ENCODE data around the gene INSYN1.

INSYN1 gene

DNA sequence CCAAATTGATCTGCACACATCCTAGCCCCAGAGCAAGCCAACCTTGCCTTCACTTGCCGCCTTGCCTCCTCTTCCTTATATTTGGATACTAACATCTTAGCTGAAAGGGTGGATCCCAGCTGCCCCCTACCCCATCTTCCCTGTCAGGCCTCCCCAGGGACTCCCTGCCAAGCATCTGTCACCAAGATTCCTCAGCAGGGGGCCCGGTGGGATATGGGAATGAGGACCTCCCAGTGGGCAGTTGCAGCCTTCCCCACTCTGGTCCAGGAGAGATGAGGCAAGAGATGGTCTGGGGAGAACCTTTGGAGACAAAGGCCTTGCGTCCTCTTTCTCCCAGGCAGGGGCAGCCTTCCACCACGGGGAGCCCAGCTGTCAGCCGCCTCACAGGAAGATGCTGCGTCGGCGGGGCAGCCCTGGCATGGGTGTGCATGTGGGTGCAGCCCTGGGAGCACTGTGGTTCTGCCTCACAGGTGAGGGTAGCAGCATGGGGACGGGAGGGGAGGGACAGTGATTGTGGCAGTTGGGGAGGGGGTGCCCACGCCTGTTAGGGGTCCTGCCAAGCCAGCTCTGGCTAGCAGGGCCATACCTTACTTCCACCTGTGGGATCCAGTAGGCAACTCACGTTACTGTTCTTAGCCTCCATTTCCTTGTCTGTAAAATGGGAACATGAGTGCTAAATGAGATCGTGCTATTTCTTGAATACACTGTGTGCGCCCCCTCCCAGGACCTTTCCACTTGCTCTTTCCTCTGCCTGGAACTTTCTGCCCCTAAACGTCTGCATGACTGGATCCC is 53.7 kb downstream of the INSYN1 start:
- TF ChIP-seq, protein P1, sequence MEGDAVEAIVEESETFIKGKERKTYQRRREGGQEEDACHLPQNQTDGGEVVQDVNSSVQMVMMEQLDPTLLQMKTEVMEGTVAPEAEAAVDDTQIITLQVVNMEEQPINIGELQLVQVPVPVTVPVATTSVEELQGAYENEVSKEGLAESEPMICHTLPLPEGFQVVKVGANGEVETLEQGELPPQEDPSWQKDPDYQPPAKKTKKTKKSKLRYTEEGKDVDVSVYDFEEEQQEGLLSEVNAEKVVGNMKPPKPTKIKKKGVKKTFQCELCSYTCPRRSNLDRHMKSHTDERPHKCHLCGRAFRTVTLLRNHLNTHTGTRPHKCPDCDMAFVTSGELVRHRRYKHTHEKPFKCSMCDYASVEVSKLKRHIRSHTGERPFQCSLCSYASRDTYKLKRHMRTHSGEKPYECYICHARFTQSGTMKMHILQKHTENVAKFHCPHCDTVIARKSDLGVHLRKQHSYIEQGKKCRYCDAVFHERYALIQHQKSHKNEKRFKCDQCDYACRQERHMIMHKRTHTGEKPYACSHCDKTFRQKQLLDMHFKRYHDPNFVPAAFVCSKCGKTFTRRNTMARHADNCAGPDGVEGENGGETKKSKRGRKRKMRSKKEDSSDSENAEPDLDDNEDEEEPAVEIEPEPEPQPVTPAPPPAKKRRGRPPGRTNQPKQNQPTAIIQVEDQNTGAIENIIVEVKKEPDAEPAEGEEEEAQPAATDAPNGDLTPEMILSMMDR (conservative IDR thresholded peaks at IDR 0.05; ENCODE audit: low read depth, low read length), result no peak
- H3K4me3 ChIP-seq (ENCODE audit: low read depth, low read length), result no peak overlapping the region

DNA sequence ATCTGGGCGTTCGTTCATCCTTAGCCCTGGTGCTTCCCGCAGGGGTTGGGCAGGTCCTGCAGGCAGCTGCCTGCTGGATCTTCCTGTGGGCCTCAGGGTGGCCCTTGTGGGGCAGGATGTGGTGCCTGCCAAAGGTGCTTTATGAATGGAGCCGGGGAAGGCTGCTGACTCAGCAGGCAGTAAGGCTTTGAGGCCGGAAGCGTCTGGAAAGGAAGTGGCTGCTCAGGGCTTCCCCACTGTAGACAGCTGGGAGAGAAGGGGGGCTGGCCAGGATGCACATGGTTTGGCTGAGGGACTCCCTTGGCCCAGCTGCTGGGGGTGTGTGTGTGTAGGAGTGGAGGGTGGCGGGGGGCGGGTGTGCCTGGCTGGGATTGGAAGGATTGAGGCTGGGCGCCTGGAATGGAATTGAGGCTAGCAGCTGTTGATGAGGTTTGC is 56.1 kb downstream of the INSYN1 start:
- TF ChIP-seq, protein P1 (conservative IDR thresholded peaks at IDR 0.05; ENCODE audit: low read depth, low read length), result no peak
- H3K4me3 ChIP-seq (ENCODE audit: low read depth, low read length), result no peak overlapping the region
- peak; percentile 95 for DNase-seq (ENCODE audit: low read depth)

More for the DNA sequence above, 53.7 kb downstream of the INSYN1 start:
- no peak for DNase-seq (ENCODE audit: low read depth)

DNA sequence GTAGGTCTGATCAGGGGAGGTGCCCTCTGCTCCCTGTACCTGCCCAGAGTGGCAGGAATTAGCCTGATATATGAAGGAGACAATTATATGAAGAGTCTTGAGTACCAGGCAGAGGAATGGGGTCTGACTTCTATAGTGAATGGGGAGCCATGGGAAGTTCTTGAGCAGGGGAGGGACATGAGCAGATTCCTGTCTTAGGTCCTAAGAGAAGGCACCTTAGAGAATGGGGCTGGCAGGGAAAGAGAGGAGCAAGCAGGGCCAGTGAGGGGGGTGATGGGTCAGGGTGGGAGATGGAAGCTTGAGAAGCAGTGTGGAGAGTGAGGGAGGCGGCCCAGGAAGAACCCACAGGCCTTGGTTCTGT is 56.5 kb downstream of the INSYN1 start:
- DNase-seq (ENCODE audit: low read depth), result no peak
- H3K4me3 ChIP-seq (ENCODE audit: low read depth, low read length), result no peak overlapping the region
- TF ChIP-seq, protein P1 (conservative IDR thresholded peaks at IDR 0.05; ENCODE audit: low read depth, low read length), result no peak

DNA sequence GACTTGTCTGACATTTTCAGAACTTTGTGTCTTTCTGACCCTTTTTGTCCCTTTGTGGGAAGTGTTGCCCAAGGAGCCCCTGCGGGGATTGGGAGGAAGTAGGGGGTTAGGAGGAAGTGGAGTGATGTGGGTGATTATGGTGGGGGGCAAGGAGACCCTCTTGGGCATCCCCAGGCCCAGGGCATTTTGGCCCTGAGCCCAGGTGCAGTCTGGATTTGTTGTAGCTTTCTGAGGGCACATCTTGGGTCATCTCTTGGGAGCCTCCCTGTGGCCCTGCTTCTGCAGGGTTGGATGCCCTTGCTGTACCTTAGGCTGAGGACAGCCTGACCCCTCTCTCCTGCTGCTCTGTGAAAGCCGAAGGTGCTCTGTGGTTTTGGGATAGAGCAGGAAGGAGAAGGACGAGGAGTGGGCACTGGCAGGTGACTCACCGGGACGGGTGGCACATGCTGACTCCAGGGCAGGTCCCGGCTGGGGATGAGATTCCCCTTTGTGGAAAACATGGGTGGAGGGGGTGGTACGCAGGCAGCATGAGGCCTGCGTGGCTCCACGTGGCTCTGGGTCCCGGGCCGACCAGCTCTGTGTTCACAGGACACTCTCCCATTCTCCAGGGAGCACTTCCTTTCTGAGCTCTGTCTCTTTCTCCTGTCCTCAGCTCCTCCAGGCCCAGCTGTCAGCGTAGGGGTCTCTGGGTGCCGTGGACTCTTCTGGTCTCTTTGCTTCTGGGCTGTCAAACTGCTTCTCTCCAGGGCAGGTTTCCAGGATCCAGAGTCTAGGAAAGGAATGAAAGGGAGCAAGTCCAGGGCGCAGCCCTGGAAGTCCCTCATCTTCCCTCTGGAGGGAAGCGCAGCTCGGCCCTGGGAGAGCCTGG is 57.1 kb downstream of the INSYN1 start:
- H3K4me3 ChIP-seq (ENCODE audit: low read depth, low read length), result no peak overlapping the region
- TF ChIP-seq, protein P1 (conservative IDR thresholded peaks at IDR 0.05; ENCODE audit: low read depth, low read length), result no peak
- DNase-seq (ENCODE audit: low read depth), result no peak

DNA sequence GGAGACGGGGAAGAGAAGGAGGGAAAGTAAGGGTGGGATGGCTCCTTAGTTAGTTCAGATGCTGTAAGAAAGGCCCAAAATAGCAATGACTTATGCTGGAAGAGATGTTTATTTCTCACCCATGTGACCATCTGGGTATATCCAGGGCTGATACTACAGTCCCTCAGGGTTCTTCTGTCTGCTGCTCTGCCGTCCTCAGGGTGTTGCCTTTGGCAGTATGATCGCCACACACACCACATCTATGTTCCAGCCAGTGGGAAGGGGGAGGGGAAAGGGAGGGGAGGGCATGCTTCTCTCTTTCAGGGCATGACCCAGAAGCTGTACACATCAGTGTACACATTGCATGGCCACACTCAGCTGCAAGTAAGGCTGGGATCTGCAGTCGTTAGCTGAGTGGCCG is 58.7 kb downstream of the INSYN1 start:
- peak; percentile 65 for DNase-seq (ENCODE audit: low read depth)
- TF ChIP-seq, protein P1 (conservative IDR thresholded peaks at IDR 0.05; ENCODE audit: low read depth, low read length), result no peak
- H3K4me3 ChIP-seq (ENCODE audit: low read depth, low read length), result no peak overlapping the region

DNA sequence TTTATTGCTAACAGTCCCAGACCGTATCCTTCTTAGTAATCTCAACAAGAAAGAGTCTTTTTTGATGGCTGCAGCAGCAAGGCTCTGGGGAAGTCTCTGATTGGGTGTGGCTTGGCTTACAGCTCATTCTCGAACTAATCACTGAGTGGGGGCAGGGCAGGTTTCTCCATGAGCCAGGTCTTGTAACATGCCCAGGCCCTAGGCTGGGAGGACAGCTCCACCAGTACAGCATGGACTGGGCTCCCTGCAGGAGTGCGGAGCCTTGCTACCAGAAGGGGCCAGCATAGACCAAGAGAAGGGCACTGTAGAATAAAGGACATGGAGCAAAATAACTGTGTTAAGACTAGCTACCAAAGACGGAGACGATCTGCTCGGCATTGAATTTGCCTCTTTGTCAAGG is 61.8 kb downstream of the INSYN1 start:
- peak; percentile 84 for DNase-seq (ENCODE audit: low read depth)
- TF ChIP-seq, protein P1 (conservative IDR thresholded peaks at IDR 0.05; ENCODE audit: low read depth, low read length), result peak; percentile 46
- H3K4me3 ChIP-seq (ENCODE audit: low read depth, low read length), result no peak overlapping the region
